OCI-LY3 (cell line): Measurements from ENCODE around the gene BRINP3.

Source experiments
- H2AFZ ChIP-seq: fragments of 200-600, 300-600 bp; shearing (Covaris generic); 2 replicates; pipeline ENCODE4 v1.6.0; 2014; ENCODE audit warnings: antibody characterized with exemption, low read depth, low read length
- H3K27ac ChIP-seq: fragments of 200-600, 300-600 bp; sonication (generic); 2 replicates; pipeline ENCODE4 v1.5.1; 2014; ENCODE audit warnings: mild to moderate bottlenecking, low read length, moderate library complexity, mixed read lengths
- H3K27me3 ChIP-seq: fragments of 200-600, 300-600 bp; sonication (generic); 2 replicates; pipeline ENCODE4 v1.6.1; 2014; ENCODE audit warnings: low read depth, low read length, mixed read lengths
- H3K36me3 ChIP-seq: fragments of 200-600, 300-600 bp; sonication (generic); replicated peaks from 2 replicates; pipeline ENCODE3; 2014; ENCODE audit warnings: low read depth, low read length, mixed read lengths
- H3K4me1 ChIP-seq: fragments of 300-600, 200-600 bp; sonication (generic); 2 replicates; pipeline ENCODE4 v1.6.1; 2014; ENCODE audit warnings: low read length, mixed read lengths
- H3K4me2 ChIP-seq: fragments of 200-600, 300-600 bp; sonication (generic); 2 replicates; pipeline ENCODE4 v1.6.1; 2014; ENCODE audit warnings: low read length, mixed read lengths
- H3K4me3 ChIP-seq: fragments of 300-600, 200-600 bp; sonication (generic); 2 replicates; pipeline ENCODE4 v1.5.1; 2014; ENCODE audit warnings: antibody characterized with exemption, mild to moderate bottlenecking, low read length, moderate library complexity
- H3K79me2 ChIP-seq: fragments of 300-600, 200-600 bp; shearing (Covaris generic); 2 replicates; pipeline ENCODE4 v1.6.1; 2014; ENCODE audit warnings: mild to moderate bottlenecking, low read length, mixed read lengths
- H3K9ac ChIP-seq: fragments of 300-600, 200-600 bp; shearing (Covaris generic); 2 replicates; pipeline ENCODE4 v1.6.0; 2014; ENCODE audit warnings: mild to moderate bottlenecking, low read length, moderate library complexity
- H3K9me3 ChIP-seq: fragments of 200-600, 300-600 bp; shearing (Covaris generic); 2 replicates; pipeline ENCODE4 v1.6.1; 2014; ENCODE audit warnings: low read length, mixed read lengths; ENCODE audit not compliant: insufficient read depth
- H4K20me1 ChIP-seq: fragments of 200-600, 300-600 bp; sonication (generic); 2 replicates; pipeline ENCODE4 v1.6.1; 2016; ENCODE audit warnings: low read length, mixed read lengths; ENCODE audit not compliant: insufficient read depth
- EZH2phosphoT487 ChIP-seq: fragments of 200-600 bp; shearing (Covaris generic); IDR thresholded peaks from 2 replicates; pipeline ENCODE4 v1.6.1; 2018; ENCODE audit warnings: antibody characterized with exemption, mixed run types, low read depth
- TF ChIP-seq, protein P1 (sequence below): fragments of 200-600, 300-600 bp; sonication (generic); IDR thresholded peaks from 2 replicates; pipeline ENCODE4 v1.5.1; 2014; ENCODE audit warnings: antibody characterized with exemption, low read length, low read depth

Gene BRINP3

DNA sequence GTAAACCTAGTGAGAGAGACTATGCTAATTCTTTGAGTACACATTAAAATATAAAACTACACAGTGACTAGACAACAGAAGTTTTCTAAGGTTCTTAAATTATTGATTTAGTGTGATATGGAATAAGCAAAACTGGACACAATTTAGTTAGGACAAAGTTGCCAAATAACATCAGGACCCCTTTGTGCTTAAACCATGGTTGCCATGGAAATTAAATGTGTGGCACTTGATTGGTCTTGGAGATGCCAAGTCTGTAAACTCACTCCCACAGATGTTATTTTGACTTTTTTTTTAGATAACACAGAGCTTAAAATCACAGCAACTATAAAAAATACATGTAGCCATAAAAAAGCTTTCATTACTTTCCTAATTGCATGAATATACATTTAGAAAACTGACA lies 234.6 kb downstream of the BRINP3 start:
- Histone ChIP-seq H3K27me3 (no peaks in the 10 kb centered on the region), H4K20me1 (no peaks in the 10 kb centered on the region), H3K9ac (no peak overlapping the region), H3K27ac (no peak overlapping the region), H3K4me3 (no peak overlapping the region), H3K79me2 (no peaks in the 10 kb centered on the region), H3K9me3 (no peaks in the 10 kb centered on the region), H3K4me2 (no peak overlapping the region), H3K36me3 (no peaks in the 10 kb centered on the region), H3K4me1 (no peaks in the 10 kb centered on the region), H2AFZ (peak overlapping the region; percentile 45; the same call in 1 of the 2 replicates)
- TF ChIP-seq, protein P1, sequence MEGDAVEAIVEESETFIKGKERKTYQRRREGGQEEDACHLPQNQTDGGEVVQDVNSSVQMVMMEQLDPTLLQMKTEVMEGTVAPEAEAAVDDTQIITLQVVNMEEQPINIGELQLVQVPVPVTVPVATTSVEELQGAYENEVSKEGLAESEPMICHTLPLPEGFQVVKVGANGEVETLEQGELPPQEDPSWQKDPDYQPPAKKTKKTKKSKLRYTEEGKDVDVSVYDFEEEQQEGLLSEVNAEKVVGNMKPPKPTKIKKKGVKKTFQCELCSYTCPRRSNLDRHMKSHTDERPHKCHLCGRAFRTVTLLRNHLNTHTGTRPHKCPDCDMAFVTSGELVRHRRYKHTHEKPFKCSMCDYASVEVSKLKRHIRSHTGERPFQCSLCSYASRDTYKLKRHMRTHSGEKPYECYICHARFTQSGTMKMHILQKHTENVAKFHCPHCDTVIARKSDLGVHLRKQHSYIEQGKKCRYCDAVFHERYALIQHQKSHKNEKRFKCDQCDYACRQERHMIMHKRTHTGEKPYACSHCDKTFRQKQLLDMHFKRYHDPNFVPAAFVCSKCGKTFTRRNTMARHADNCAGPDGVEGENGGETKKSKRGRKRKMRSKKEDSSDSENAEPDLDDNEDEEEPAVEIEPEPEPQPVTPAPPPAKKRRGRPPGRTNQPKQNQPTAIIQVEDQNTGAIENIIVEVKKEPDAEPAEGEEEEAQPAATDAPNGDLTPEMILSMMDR = no peak
- TF ChIP-seq EZH2phosphoT487 = no peak

DNA sequence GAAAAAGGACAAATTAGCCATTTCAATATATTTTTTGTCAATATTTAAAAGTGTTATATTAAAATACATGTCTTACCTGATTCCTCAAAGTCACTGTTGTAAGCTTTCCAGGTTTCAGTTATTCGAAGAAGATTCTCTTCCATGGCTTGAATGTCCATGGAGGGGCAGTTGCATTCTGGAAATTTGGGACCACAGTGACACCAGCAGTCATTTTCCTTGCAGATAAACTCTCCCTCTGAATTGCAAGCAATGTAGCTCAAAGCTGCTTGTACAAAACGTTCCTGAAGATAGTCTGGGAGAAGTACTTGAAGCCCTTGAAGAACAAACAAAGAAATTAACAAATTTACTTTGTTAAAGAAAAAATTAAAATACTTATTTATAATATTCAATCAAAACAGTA lies 251.7 kb downstream of the BRINP3 start:
- Histone ChIP-seq H4K20me1 (no peaks in the 10 kb centered on the region), H3K27ac (no peak overlapping the region), H3K4me1 (no peaks in the 10 kb centered on the region), H3K79me2 (no peaks in the 10 kb centered on the region), H3K27me3 (no peaks in the 10 kb centered on the region), H3K4me3 (no peak overlapping the region), H3K9ac (no peak overlapping the region), H3K4me2 (no peak overlapping the region), H3K9me3 (no peaks in the 10 kb centered on the region), H3K36me3 (no peaks in the 10 kb centered on the region), H2AFZ (no peak overlapping the region)
- TF ChIP-seq, protein P1 = no peak
- TF ChIP-seq EZH2phosphoT487 = no peak

DNA sequence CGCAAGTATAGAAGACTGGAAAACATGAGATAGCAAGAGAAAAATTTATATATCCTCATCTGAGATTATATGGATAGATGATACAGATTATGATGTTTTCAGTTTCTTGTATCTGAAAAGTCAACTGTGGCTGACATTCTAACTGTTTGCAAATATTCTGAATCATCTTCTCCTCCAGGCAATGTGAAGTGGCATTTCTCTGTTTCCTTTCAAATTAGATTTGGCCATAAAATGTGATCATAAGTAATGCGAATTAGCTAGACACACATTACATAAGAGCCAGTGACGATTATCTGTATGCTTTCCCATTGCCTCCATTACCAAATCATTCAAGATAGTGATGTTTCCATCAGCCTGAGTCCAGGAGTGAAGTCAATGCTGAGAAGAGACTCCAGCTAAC lies 265.2 kb downstream of the BRINP3 start:
- no peaks in the 10 kb centered on the region for H3K4me1 ChIP-seq
- no peak overlapping the region for H3K9ac ChIP-seq
- H3K4me2 ChIP-seq = no peak overlapping the region
- H3K79me2 ChIP-seq = no peaks in the 10 kb centered on the region
- no peaks in the 10 kb centered on the region for H3K27me3 ChIP-seq
- H2AFZ ChIP-seq = no peak overlapping the region
- no peaks in the 10 kb centered on the region for H3K9me3 ChIP-seq
- TF ChIP-seq, protein P1 = no peak
- no peak for TF ChIP-seq EZH2phosphoT487
- H3K4me3 ChIP-seq = no peak overlapping the region
- H3K36me3 ChIP-seq = no peaks in the 10 kb centered on the region
- no peak overlapping the region for H3K27ac ChIP-seq
- no peaks in the 10 kb centered on the region for H4K20me1 ChIP-seq

DNA sequence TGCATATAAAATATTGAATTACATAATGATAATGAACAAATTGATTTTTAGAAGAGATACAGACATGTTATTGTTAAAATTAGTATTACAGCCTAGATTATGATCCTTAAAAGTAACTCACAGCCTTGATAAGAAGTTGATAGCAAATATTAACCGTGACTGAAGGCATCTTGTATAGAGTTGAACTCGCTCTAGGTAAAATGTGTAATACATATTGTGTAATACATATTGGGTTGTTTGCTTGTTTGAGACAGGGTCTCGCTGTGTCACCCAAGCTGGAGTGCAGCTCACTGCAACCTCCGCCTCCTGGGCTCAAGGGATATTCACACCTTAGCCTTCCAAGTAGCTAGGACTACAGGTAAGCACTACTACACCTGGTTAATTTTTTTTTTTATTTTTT lies 269.9 kb downstream of the BRINP3 start:
- H3K27ac ChIP-seq = no peak overlapping the region
- TF ChIP-seq, protein P1 = no peak
- TF ChIP-seq EZH2phosphoT487 = no peak
- H3K36me3 ChIP-seq = no peaks in the 10 kb centered on the region
- H3K9me3 ChIP-seq = no peaks in the 10 kb centered on the region
- no peak overlapping the region for H3K4me3 ChIP-seq
- no peaks in the 10 kb centered on the region for H3K79me2 ChIP-seq
- no peak overlapping the region for H2AFZ ChIP-seq
- no peak overlapping the region for H3K9ac ChIP-seq
- H3K4me2 ChIP-seq = no peak overlapping the region
- no peaks in the 10 kb centered on the region for H3K27me3 ChIP-seq
- H4K20me1 ChIP-seq = no peaks in the 10 kb centered on the region
- H3K4me1 ChIP-seq = no peaks in the 10 kb centered on the region
